Measurements from ENCODE around the gene CALML5.

The CALML5 gene, protein sequence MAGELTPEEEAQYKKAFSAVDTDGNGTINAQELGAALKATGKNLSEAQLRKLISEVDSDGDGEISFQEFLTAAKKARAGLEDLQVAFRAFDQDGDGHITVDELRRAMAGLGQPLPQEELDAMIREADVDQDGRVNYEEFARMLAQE

DNA sequence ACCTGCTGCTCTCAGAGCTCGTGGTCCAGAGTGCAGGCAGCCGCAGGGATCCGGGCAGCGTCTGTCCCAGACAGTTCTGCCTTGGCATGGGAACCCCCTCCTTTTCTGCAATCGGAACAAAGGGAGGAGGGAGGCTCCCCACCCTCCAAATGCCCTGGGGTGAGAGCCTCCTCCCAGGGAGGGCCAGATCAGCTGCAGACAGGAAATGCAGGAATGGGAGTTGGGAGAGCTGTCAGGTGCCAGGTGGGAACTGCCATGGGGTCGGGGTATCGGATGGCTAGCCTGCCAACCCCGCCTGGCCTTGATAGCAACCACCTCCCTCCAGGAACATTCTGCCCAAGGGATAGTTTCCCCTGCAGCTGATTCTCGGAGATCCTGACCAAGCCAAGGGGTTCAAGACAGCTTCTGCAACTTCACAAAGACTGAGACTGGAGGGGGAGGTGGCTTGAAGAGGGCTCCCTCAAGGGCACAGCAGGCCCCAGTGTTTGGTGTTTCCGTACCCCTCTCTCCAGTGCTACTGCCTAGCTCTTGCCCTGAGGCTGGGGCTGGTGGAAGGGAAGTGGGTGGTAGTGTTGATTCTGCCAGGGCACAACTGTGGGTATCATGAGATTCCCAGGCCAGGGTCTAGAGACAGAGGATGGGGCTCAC, at the start of gene CALML5:
Gene CALML5, minus strand, starts transcription at position 78 of the 648 bp plus-strand sequence. CDS start 132 bp downstream, outside the sequence.
- no peak for DNase-seq

DNA sequence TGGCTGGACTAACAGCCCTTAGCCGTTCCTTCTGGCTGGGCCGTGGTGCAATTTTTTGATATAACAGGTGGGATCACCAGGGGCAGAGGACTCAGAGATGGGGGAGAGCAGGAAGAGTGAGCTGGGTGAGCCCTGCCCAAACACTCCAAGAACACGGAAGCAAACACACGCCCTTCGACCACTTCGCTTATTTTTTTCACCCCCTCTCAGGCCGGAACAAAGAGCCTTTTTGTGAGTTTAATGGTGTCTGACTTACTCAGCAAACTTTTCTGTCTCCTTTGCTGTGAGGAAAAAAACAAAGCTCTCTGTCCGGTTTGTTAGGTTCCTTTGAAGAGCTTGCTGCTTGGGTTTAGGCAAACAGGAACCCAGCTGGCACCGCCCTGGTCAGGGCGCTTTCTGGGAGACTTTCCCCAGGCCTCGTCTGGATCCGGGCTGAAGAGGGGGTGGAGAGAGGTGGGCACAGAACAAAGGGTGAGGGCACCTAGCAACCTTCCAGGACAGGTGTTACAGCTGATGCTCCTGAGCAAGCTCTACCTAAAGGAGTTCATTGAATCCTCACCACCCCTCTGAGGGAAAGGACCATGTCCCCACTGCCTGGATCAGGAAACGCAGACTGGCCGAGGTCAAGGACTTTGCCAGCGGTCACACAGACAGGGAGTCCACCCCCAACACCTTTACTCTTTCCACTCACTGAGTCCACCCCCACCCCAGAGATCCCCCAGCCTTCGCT, 48.7 kb upstream of the CALML5 start:
- DNase-seq, result no peak

DNA sequence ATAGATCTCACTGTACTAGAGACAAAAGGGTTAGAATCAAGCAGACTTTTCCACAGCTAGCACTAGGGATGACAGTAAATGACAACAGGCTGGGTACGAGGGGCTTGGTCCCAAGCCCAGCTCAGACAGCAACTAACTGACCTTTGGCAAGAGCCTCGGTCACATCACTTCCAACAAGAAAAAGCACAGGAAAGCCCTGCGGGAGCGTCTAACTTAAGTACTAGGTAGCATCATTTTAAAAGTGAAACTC, 48.2 kb upstream of the CALML5 start:
- no peak for DNase-seq

DNA sequence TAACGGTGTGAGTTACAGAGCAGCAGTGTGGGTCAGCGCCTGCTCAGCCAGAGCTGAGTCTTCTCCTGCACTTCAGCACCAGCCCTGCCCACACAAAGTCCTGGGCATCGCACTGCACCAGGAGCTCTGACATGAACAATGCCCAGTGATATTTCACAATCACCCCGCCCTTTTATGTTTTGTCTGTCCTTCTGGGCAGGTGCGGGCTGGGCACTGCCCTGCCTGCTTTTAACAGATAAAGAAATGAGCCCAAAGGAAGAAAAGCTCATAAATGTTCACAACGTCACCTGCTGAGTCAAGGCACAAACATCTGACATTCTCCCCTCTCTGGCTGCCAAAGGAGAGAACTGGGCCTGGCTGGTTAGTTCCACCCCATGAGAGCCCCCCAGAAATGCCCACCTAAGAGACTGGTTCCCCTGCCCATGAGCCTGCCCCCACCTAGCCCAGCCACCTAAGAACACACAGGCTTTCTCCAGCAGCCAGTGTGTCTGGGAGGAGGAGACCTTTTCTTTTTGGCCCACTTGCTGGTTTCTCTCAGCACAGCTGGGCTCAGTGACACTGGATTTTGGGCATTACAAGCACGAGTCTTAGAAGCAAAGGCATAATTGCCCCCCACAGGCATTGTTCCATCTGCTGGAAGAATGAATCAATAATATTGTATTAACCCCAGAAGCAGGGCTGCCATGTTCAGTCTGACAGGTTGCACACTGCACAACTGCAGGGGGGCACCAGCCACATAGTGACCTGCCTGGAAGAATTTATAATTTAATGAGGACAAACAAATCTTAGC, 47.7 kb upstream of the CALML5 start:
- DNase-seq, result no peak

DNA sequence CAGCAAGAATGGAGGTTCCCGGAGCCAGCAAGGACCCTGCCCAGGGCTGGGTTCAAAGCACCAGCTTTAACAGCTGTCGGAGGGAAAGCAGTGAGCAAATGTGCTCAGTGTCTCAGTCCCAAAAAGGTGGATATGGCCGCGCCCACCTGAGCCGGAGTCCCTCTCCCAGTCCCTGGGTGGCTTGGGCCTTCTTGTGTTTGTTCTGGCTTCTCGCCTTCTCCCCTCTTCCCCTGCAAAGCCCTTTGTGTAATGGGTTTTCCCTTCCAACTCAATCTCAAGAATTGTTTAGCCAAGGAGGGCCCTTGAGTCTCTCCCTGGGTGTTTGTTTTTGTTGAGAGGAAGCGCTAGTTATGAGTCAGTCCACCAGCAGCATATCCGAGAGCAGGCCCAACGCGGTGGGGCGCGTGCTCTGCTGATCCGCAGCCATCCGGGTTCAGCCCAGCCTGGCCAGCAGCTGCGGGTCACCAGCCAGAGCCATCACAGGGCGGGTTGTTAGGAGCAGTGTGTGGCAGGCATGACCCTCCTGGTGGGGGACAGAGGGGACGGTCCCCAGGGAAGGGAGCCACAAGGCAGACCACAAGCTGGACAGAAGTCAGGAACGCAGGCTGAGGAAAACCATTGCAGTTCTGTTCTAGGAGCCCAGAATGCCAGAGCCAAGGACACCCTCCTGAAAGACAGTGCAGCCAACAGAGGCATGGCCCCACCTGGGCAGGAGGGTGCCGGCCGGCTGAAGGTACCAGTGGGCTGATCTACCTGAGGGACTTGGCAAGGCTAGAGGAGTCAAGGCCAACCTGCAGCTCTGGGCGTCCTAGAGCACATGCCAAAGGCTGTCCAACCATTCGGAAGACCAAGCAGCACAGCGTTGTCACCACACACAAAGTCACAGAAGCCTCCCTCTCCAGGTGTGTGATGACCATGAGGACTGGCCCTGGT, 46.7 kb upstream of the CALML5 start:
- DNase-seq, result no peak

DNA sequence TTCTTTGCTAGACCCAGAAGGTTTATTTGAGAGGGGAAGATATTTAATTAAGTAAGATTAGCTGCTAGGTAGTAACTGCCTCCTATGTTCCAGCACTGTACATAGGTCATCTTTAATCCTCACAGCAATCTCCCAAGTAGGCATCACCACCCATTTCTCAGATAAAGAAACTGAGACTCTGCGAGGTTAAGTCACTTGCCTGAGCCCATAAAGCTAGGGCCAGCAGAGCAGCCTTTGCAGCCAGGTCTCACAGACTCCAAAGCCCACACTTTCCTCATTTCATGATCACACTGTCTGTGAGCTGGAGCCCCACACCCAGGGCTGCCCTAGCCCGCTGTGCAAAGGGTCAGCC, 46.0 kb upstream of the CALML5 start:
- no peak for DNase-seq

DNA sequence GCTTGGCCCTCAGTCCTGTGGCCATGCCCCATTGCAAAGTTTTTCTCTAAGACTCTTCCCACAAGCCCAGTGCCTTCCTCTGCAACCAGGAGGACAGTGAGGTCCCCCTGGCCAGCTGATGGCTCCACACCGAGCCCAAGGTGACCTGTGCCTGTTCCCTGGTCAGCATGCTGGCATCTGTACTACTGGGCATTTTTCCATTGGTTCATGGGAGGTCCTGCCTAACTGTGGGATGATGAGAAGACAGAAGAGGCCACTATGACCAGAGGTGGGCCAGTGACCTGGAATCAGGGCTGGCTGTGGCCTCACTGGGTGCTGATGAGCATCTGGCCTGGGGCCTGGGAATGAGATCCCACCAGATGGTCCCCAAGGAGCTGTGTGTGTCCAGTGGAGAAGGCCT, 45.6 kb upstream of the CALML5 start:
- DNase-seq, result no peak

DNA sequence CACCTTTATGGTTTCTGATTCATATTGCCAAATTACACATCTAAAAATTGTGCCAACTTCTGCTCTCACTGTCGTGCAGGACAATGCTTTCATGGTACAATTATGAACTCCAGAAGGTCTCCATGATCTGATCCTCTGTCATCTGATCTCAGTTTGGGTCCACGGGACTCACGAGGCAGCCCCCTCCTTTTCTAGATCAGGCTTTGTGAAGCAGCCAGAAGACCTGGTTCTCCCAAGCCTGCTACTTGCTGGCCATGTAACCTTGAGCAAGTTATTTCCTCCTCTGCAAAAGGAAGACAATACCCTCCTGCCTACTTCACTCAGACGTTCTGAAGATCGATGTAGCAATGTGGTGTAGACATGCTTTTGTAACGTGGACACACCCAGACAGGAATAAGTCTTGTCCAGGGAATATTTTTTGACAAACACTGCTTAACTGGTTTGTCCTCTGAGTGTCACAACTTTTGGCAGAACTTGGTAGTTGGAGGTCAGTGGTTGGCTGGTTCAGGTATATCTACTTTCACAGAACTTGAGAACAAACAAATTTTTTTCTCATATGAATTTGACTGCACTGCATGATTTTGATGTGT, 44.9 kb upstream of the CALML5 start:
- DNase-seq, result no peak

DNA sequence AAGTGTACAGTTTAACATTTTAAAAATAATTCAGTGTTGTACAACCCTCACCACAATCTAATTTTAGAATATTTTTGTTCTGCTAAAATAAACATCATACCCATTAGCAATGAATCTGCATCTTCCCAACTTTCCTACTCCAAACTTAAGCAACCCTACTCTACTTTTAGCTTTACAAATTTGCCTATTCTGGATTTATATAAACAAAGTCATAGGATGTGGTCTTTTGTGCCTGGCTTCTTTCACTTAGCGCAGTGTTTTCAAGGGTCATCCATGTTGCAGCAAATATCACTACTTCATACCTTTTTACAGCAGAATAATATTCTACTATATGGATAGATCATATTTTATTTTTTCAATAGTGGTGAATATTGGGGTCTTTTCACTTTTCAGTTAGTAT, 44.3 kb upstream of the CALML5 start:
- no peak for DNase-seq

DNA sequence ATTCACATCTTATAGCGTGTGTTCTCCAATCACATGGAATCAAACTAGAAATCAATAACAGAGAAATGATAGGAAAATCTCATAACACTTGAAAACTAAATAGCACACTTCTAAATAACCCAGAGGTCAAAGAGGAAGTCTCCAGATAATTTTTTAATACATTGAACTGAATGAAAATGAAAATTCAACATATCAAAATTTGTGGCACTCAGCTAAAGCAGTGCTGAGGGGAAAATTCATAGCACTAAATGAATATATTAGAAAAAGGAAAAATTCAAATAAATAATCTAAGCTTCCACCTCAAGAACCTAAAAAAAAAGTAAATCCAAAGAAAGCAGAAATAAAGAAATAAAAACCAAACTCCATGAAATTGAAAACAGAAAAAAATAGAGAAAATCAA, 42.7 kb upstream of the CALML5 start:
- DNase-seq, result no peak

DNA sequence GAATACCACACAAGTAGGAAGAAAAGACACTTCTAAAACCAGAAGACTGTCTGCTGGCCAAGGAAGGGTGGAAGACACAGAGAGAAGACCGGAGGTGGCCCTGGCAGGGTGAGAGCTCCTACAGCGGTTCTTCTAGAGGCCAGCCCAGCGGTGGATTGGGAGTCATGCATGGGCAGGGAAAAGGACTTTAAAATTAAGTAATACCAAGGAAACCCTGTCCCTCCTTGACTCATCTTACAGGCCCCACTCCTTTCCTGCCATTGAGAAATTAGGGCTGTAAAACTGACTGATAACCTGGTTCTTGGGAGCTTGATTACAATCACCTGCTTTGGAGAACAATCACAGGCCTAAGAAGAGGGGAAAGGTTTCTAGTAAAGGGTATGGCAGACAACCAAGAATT, 41.5 kb upstream of the CALML5 start:
- DNase-seq, result no peak

DNA sequence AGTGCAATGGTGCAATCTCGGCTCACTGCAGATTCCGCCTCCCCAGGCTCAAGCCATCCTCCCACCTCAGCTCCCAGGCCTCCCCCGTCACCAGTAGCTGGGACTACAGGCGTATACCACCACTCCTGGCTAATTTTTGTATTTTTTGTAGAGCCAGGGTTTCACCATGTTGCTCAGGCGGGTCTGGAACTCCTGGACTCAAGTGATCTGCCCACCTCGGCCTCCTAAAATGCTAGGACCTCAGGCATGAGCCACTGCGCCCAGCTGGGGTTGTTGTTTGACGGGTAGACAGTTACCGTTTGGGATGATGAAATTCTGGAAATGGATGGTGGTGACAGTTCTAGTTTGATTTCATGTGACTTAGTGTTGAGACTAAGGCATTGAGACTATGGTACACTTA, 40.7 kb upstream of the CALML5 start:
- DNase-seq, result no peak

DNA sequence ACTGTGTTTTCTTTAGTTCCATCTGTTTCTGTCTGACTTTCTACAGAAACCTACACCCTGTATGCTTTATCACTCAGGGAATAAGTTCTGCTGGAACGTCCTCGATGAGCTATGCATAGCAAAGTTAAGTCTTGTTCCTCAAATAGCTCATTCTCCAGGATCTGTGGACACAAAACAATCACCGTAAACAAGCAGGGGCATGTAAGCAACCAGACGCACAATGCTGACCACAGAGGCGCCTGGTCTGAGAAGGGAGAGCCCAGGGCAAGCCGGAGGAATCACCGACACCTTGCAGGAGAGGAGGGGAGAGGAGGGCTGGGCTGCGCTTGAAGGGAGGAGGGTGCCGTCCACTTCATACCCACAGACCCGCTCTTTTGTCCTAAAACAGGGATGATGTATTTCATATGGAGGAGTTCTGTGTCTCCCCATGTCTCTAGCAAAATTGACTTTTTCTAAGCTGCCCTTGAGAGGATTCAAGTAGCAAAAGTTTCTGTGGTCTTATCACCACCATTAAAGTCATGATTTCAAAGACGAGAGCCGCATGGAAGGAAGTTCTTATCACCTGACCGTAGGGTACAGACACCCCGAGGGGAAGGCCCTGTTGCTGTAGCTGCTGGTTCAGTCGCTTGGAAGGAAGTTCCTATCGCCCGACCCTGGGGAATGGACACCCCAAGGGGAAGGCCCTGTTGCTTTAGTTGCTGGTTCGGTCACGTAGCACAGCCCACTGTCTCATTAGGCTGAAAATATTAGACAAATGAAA, 39.7 kb upstream of the CALML5 start:
- no peak for DNase-seq

DNA sequence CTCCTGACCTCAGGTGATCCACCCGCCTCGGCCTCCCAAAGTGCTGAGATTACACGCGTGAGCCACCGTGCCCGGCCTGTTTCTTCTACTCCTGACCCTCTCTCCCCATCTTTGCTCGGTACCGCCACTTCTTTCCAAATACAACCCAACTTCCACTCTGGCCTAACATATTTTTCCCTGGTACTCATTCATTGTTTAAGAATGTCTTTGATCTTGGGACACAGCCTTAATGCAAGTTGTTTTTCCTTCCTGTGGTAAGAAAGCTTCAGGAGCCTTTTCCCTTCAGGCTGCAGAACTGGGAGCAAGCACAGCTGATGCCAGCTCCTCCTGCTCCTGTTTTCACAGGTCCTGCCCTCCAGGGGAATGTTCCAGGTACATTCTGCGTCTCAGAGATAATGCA, 39.1 kb upstream of the CALML5 start:
- no peak for DNase-seq

DNA sequence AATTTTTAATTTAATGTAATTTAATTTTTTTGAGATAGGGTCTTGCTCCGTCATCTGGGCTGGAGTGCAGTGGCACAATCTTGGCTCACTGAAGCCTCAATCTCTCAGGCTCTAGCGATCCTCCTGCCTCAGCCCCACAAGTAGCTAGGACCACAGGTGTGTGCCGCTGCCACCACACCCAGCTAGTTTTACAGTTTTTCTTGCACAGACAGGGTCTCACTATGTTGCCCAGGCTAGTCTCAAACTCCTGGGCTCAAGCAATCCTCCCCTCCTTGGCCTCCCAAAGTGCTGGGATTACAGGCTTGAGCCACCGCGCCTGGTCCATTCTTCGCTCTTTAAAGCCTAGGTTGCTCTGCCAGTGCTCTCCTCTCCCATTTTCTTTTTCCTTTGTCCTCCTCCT, 38.3 kb upstream of the CALML5 start:
- no peak for DNase-seq

DNA sequence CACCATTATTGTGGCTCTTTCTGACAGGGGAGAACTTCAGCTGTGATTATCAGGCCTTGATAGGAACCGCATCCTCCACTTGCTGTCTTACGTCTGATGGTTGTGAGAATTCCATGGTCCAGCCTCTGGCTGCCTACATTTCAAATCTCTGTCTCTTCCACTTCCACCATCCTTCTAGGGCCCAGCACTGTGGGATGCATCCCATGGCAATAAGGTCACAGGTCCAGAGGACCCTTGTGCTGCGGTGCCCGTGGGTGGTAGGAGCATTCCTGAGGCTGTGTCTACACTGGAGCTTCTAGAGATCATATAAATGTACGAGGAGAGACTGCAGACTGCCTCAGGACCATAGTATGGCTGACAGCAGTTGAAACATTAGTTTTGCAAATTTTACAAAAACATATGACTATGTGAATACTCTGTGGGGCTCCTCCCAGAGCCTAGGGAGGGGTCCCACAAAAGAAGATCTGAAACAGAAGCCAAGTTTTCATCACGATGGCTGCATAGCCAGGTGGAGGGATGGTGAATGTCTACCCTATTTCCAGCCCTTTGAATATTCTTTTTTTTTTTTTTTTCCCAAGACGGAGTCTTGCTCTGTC, 37.2 kb upstream of the CALML5 start:
- no peak for DNase-seq

DNA sequence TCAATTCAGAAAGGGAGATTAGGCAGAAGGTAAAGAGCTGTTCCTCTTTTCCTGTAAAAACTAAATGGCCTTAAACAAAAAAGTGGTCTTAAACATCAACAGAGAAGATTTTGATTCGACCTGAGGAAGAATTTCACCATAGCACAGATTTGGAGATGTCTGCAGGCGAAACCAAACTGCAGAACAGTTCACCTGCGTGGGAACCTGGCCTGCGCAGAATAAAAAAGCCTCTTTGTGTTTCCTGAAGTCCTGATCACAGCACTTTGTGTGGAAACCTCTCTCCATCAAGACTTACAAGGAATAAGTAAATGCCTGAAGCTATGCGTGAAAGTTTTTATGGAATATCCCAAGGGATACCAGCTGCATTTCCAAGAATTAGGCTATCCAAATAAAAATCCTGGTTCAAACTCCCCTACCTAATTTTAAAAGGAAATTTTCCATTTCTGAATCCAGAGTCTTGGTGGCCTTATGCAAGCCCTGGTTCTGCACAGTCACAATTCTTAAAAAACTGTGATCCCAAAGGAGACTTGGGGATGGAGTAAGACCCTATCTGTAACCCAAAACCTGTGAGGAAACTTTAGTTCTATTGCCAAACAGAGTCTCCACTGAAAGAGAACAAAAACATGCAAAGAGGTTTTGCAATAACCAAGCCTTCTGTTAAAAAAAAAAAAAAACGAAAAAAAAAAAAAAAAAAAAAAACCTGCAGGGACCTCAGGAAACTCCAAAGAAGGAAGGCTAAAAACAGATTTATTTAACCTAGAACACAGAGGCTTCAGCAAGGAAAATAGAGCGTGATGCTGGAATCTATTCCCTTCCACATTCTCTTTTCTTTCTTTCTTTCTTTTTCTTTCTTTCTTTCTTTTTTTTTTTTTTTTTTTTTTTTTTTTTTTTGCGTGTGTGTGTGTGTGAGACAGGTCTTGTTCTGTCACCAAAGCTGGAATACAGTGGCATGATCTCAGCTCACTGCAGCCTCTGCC, 35.8 kb upstream of the CALML5 start:
- DNase-seq, result no peak

DNA sequence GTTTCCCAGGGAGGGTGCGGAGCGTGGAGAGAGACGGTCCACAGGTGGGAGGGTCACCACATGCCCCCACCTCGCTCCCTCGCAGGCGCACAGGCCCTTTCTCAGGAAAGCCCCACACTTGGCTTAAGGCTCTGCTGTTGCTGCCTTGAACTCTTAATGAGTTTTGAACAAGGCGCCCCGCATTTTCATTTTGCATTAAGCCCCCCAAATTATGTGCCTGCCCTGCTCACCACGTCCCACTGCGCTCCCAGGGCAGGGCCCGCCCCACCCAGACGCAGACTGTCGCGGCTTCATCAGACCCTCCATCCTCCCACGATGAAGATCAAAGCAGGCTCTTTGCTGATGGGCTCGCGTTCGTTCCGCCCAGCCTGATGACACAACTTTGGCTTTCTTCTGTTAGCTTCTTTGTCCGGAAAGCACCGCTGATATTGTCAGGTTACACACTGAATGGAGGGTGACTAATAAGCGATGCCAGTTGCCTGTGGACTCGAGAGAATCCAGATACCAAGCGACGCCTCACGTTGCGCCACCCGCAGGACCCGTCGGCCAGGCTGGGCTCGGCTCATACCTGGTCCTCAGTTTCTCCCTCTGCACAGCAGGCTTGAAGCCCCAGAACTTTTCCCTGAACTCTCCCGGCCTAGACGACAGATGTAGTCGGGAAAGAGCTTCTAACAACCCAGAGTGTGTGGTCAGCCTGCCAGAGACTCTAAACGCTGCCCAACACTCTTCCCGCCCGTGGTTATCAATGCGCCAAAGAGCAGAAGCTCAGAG, 34.9 kb upstream of the CALML5 start:
- no peak for DNase-seq

DNA sequence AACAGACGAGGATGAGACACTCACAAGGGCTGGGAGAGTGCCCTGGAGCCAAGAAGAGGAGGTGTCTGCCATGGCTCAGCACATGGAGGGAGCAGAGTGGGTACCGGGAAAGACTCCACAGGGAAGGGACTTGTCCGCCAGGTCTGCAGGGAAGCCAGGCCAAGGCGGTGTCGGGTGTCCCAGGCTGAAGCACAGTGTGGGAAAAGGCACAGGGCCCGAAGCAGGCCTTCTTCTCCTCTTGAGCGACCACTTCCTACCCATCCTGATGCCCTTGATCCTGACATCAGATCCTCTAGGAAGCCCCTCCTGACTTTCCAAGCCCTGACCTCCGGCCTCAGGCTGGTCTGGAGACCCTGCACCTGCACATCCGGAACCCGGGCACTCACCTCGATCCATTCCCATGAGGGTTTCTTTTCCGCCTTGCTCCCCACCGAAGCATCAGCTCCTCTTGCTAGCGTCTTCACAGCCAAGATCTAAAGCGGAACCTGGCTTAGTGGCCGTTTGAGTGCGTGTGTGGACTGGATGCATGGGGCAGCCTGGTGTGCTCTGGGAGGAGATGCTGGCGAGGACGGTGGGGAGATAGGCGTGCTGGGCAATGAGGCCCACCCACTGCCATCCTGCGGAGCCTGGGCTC, 33.8 kb upstream of the CALML5 start:
- no peak for DNase-seq
